ENCODE results near the gene ZNF784.
"Not testable (repeated sequence)": the region's sequence is repeated elsewhere in the genome, so short reads cannot be mapped to it uniquely, and the experiment has no call there.

Gene ZNF784

GRCh38 chr19:55602104-55603001 lies 22.0 kb downstream of the ZNF784 start:
- DNase-seq, result no peak

GRCh38 chr19:55601084-55601483 lies 23.3 kb downstream of the ZNF784 start:
- no peak for DNase-seq

- no peak for DNase-seq
These were observed 23.7 kb downstream of the ZNF784 start for GRCh38 chr19:55600662-55601028.

GRCh38 chr19:55599842-55600661 lies 24.3 kb downstream of the ZNF784 start, which contains the start of gene ZNF524:
TSS of gene ZNF524 (plus strand) at chr19:55600288. CDS start at chr19:55602113, 1,825 bp downstream.
- DNase-seq, result peak; percentile 85

- peak; percentile 96 for DNase-seq
These were observed 24.9 kb downstream of the ZNF784 start, which contains the start of gene FIZ1 for GRCh38 chr19:55599468-55599841. TSS of gene FIZ1 (minus strand) at chr19:55599517. CDS start at chr19:55597865, 1,652 bp downstream.

- peak; percentile 86 for DNase-seq
These were observed 25.5 kb downstream of the ZNF784 start for GRCh38 chr19:55598719-55599467.

GRCh38 chr19:55598034-55598433 lies 26.3 kb downstream of the ZNF784 start:
- DNase-seq, result no peak

- no peak for DNase-seq
These were observed 26.9 kb downstream of the ZNF784 start for GRCh38 chr19:55597501-55597921.

- no peak for DNase-seq
These were observed 28.1 kb downstream of the ZNF784 start for GRCh38 chr19:55596304-55596703.

GRCh38 chr19:55594996-55595545 lies 29.3 kb downstream of the ZNF784 start:
- DNase-seq, result no peak

GRCh38 chr19:55593096-55593772 lies 31.1 kb downstream of the ZNF784 start:
- DNase-seq, result no peak

GRCh38 chr19:55592391-55593090 lies 31.8 kb downstream of the ZNF784 start:
- no peak for DNase-seq

GRCh38 chr19:55591555-55591954 lies 32.8 kb downstream of the ZNF784 start:
- DNase-seq, result no peak

- DNase-seq, result no peak
These were observed 33.7 kb downstream of the ZNF784 start for GRCh38 chr19:55590617-55591016.

- no peak for DNase-seq
These were observed 34.3 kb downstream of the ZNF784 start for GRCh38 chr19:55590109-55590508.

GRCh38 chr19:55588738-55589137 lies 35.6 kb downstream of the ZNF784 start:
- no peak for DNase-seq

GRCh38 chr19:55586976-55587668 lies 37.2 kb downstream of the ZNF784 start:
- DNase-seq, result peak; percentile 93

GRCh38 chr19:55585658-55586339 lies 38.6 kb downstream of the ZNF784 start:
- peak; percentile 70 for DNase-seq

- DNase-seq, result no peak
These were observed 39.5 kb downstream of the ZNF784 start for GRCh38 chr19:55584871-55585270.

- not testable (repeated sequence) for DNase-seq
These were observed 40.5 kb downstream of the ZNF784 start for GRCh38 chr19:55583897-55584296.
